GM21526 (cell line): ENCODE results near the gene PPIB.
A peak's percentile ranks its signal among the peaks of the same experiment; 100 is the strongest.

ENCODE experiments used
- ATAC-seq: cut with Tn5 transposase; IDR thresholded peaks from one replicate; pipeline ENCODE4 v1.9.1; 2021; ENCODE audit warnings: moderate library complexity; ENCODE audit not compliant: unreplicated experiment, low FRiP score

PPIB gene

GRCh38 chr15:64162869-64163658, at the start of gene PPIB:
Gene PPIB, minus strand, starts transcription at chr15:64163022. Its CDS starts 36 bp downstream, at chr15:64162986.
- peak; percentile 86 for ATAC-seq

GRCh38 chr15:64211696-64212095, 48.9 kb upstream of the PPIB start:
- ATAC-seq: no peak

DNA sequence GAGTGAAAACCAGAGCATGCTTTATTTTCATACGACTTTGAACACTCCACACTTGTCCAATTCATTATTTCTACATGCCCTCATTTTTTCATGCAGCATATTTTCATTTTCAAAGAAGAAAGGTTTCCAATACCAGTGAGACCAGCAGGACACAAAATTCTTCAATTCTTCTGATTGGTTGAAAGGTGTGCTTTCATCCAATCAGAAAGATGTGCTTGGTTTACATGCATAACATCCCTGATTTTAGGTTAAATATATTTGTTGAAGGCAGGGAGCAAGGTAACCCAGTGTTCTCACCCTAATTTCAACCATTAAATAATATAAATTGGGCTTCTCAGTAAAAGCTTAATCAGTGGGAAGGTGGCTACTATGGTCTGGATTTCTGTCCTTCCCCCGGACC, 47.5 kb upstream of the PPIB start:
- ATAC-seq: no peak

GRCh38 chr15:64209680-64210334, 47.0 kb upstream of the PPIB start:
- no peak for ATAC-seq

GRCh38 chr15:64205202-64205601, 42.4 kb upstream of the PPIB start:
- no peak for ATAC-seq

GRCh38 chr15:64197425-64197824, 34.6 kb upstream of the PPIB start:
- ATAC-seq: no peak

GRCh38 chr15:64193971-64194370, 31.1 kb upstream of the PPIB start:
- no peak for ATAC-seq

DNA sequence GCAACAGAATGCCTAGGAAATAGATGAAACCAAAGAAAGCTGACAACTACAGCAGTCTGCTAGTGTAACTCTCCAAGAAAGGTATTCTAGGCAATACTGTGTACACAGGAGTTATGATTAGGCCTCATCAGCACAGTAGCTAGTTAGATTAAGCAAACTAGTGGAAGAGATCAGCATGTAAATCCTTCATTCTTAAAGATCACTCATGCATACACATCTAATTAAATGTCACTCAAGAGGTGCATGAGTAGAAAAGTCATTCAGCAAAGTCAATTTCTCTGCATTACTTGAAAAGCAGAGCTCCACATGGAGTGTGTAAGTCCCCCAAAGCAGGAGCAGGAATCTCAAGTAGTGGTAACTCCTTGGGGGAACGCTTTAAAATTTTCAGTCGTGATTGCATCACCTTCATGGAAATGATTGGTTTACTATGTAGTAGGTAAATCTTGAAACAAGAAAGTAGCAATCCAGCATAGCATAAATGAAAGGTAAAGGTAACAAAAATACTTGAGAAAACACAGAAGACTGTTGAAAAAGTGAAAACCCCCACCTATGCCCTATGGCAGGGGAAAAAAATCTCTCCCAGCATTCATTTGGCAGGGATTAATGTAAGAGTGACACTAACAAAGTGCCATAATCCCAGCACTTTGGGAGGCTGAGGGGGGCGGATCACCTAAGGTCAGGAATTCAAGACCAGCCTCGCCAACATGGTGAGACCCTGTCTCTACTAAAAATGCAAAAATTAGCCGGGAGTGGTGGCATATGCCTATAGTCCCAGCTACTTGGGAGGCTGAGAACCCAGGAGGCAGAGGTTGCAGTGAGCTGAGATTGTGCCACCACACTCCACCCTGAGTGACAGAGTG, 29.4 kb upstream of the PPIB start:
- ATAC-seq: no peak

DNA sequence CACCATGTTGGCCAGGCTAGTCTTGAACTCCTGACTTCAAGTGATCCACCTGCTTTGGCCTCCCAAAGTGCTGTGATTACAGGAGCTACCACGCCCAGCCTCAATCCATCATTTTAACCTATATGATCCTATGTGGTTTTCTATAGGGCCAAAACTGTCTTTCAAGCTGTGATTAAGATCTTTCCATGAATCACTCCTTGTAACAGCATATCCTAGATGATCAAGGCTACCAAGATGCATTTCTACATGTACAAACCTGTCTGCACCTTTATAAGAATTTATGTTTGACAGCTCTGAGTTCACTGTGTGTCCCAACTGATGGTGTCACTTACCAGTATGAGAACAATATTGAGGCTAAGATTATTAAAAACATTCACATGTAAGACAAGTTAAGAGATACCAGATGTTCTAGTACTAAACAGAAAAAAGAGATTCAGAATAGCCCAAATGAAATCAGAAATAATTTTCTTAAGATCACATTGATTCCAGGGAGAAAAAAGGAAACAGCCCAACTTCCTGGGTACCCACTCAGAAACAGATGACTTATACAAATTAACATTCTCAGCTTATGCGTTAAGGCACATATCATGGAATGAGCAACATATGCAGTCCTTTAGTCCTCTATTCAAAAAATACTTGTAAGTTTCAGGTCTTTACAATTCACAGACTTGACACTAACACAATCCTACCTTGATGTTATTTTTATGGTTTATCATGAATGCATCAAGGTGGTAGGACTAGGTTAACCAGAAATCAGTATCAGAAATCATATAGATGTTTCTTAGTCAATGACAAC, 24.8 kb upstream of the PPIB start:
- ATAC-seq: no peak

DNA sequence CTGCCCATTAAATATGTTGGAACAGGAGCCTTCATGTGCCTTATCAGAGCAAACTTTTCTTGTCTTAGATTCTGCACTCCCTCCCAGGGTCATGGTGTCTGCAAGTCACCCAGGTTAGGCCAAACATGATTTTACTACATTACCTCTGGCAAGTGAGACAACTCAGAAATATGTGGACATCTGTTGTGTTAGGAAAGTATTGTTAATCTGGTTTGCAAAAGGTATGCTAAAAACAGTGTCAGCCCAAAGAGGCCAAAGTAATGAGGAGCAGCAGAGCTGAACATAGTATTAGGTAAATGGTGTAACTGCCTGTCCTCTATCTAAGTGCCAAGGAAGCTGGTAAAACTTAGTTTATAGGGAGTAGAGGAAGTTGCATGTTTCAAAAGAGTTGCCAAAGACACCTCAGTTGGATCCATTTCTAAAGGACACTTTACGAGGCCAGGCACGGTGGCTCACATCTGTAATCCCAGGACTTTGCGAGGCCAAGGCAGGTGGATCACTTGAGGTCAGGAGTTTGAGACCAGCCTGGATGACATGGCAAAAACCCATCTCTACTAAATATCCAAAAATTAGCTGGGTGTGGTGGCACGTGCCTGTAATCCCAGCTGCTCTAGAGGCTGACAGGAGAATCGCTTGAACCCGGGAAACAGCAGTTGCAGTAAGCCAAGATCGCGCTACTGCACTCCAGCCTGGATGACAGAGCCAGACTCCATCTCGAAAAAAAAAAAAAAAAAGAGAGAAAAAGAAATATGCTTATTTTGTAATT, 22.5 kb upstream of the PPIB start:
- no peak for ATAC-seq

GRCh38 chr15:64182859-64183370, 20.1 kb upstream of the PPIB start:
- ATAC-seq: no peak

GRCh38 chr15:64180235-64180824, 17.5 kb upstream of the PPIB start:
- no peak for ATAC-seq

DNA sequence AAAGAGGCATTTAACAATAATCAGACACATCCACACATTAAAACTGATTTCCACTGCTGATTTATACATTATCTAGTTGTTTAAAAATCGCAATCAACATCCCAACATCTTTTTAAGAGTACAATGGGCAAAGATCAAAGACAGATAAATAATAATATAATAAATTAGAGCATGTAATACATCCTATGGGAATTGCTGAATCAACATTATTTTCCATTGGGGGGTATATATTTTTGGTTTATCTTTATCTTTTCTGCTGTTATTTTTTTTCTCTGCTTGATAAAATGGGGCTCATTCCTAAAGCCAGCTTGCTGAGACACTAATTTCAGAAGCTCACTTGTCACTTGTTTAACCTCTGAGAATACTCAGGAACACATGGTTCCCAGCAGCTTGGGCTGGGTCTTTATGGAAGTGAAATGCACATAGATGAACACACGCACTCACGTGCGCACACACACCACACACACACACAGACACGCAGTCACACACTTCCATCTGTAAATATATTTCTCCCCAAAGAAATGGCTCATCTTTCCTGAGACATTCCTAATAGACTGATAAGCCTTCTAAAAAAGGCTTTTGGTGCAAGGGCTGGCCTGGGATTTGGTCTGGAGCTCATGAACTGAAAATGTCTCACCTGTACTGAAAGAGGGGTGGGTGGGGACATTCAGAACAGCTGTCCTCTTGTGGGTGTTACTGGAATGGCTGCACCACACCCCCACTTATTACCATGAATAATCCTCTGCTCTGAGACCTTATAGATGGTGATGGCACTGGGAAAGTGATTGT, 3.5 kb upstream of the PPIB start:
- no peak for ATAC-seq

- ATAC-seq: no peak
Measured at GRCh38 chr15:64164436-64164835, 1.6 kb upstream of the PPIB start.

DNA sequence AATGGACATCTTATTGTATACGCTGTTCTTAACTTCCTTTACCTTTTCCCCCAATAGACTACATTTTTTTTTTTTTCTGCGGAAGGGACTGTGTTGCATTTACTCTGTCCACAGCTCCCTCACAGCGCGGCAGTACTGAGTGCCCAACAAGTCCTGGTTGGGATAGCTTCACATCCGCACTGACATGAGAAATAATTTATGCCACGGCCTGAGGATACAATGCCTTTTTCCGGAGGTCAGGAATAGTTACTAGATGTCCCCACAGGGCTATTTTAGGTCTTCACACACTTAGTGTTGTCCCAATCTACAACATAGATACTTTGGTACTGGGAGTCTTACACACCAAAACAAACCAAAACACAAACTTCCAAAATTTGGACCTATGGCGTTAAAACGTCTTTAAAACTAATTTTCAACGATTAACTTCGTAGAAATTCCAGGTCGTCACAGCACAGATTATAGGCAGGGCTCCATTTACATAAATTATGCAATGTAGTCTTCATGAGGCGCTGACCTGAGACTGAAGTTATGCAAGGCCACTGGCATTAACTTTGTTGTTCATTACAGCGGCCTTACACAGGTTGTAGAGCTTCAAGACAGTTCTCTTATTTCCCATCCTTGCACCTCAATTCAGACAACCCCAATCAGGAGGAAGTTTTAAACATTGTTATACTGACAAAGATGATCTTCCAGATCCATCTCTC, 989 bp upstream of the PPIB start:
- peak; percentile 13 for ATAC-seq

GRCh38 chr15:64162478-64162868, 349 bp downstream of the PPIB start:
- ATAC-seq: no peak

GRCh38 chr15:64161688-64162477, 939 bp downstream of the PPIB start:
- ATAC-seq: no peak
